ENCODE measurements around the gene MAGI2.

MAGI2 gene

GRCh38 chr7:78429878-78430277, 1023.6 kb downstream of the MAGI2 start:
- TF ChIP-seq RARB (CRISPR knock-in tag; IDR thresholded peaks at IDR 0.05) = no peak
- no peak for TF ChIP-seq ZFP3 (CRISPR knock-in tag; IDR thresholded peaks at IDR 0.05)
- no peak for TF ChIP-seq ZNF8 (CRISPR knock-in tag; IDR thresholded peaks at IDR 0.05)
- TF ChIP-seq ZNF70 (CRISPR knock-in tag; IDR thresholded peaks at IDR 0.05) = no peak
- TF ChIP-seq SNAI2 (CRISPR knock-in tag; IDR thresholded peaks at IDR 0.05) = no peak
- TF ChIP-seq ZFP30 (CRISPR knock-in tag; IDR thresholded peaks at IDR 0.05) = no peak
- no peak for TF ChIP-seq ESRRG (CRISPR knock-in tag; IDR thresholded peaks at IDR 0.05)
- TF ChIP-seq ARNTL (CRISPR knock-in tag; IDR thresholded peaks at IDR 0.05; ENCODE audit: borderline replicate concordance, low read depth) = no peak
- no peak for ATAC-seq

DNA sequence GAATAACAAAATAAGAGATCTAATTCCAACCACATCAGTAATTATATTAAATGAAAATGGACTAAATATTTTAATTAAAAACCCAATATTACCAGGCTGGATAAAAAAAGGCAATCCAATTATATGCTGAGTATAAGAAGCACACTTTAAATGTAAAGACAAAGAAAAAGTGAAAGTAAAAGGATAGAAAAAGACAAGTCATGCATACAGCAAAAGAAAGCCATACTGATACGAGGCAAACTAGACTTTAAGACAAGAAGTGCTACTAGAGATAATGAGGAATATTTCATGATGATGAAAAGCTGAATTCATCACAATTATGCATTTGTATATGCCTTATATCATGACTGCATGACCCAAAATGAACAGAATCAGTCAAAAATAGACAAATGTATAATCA, 1026.3 kb downstream of the MAGI2 start:
- TF ChIP-seq ZFP3 (CRISPR knock-in tag; IDR thresholded peaks at IDR 0.05) (no peak), ZNF70 (CRISPR knock-in tag; IDR thresholded peaks at IDR 0.05) (no peak), SNAI2 (CRISPR knock-in tag; IDR thresholded peaks at IDR 0.05) (no peak), POU6F1 (CRISPR knock-in tag; IDR thresholded peaks at IDR 0.05; ENCODE audit: borderline replicate concordance, low read depth) (no peak), ZC3H10 (CRISPR knock-in tag; IDR thresholded peaks at IDR 0.05) (no peak), BACH2 (CRISPR knock-in tag; IDR thresholded peaks at IDR 0.05; ENCODE audit: borderline replicate concordance) (no peak), PPARA (CRISPR knock-in tag; IDR thresholded peaks at IDR 0.05; ENCODE audit: borderline replicate concordance) (no peak), ZNF8 (CRISPR knock-in tag; IDR thresholded peaks at IDR 0.05) (no peak), TCF4 (CRISPR knock-in tag; IDR thresholded peaks at IDR 0.05; ENCODE audit: borderline replicate concordance) (no peak)
- ATAC-seq = no peak

DNA sequence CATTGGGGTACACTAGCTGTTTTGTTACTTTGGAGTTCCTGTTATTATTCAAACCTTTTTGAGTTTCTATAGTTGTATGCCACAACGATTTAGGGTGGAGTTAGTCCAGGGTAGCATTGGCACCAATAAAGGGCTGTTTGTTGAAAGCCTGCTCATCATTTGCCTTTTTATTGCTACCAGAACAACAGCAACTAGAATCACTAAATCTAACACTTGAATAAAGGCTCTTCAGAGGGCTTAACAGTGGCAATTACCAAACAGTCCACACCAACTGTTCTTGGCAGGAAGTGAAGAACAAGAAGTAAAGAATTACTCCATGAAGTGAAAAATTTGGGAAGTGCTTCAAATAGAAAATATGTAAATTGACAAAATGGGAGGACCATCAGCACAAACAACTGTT, 1033.5 kb downstream of the MAGI2 start:
- TF ChIP-seq, protein P1, sequence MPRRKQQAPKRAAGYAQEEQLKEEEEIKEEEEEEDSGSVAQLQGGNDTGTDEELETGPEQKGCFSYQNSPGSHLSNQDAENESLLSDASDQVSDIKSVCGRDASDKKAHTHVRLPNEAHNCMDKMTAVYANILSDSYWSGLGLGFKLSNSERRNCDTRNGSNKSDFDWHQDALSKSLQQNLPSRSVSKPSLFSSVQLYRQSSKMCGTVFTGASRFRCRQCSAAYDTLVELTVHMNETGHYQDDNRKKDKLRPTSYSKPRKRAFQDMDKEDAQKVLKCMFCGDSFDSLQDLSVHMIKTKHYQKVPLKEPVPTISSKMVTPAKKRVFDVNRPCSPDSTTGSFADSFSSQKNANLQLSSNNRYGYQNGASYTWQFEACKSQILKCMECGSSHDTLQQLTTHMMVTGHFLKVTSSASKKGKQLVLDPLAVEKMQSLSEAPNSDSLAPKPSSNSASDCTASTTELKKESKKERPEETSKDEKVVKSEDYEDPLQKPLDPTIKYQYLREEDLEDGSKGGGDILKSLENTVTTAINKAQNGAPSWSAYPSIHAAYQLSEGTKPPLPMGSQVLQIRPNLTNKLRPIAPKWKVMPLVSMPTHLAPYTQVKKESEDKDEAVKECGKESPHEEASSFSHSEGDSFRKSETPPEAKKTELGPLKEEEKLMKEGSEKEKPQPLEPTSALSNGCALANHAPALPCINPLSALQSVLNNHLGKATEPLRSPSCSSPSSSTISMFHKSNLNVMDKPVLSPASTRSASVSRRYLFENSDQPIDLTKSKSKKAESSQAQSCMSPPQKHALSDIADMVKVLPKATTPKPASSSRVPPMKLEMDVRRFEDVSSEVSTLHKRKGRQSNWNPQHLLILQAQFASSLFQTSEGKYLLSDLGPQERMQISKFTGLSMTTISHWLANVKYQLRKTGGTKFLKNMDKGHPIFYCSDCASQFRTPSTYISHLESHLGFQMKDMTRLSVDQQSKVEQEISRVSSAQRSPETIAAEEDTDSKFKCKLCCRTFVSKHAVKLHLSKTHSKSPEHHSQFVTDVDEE (CRISPR knock-in tag; IDR thresholded peaks at IDR 0.05) = no peak
- TF ChIP-seq ZFP30 (CRISPR knock-in tag; IDR thresholded peaks at IDR 0.05) = no peak
- TF ChIP-seq BACH2 (CRISPR knock-in tag; IDR thresholded peaks at IDR 0.05; ENCODE audit: borderline replicate concordance) = no peak
- TF ChIP-seq ZNF565 (CRISPR knock-in tag; conservative IDR thresholded peaks at IDR 0.05; ENCODE audit: low read depth) = no peak
- TF ChIP-seq POU6F1 (CRISPR knock-in tag; IDR thresholded peaks at IDR 0.05; ENCODE audit: borderline replicate concordance, low read depth) = no peak
- TF ChIP-seq OSR1 (CRISPR knock-in tag; IDR thresholded peaks at IDR 0.05) = no peak
- no peak for TF ChIP-seq GLIS3 (CRISPR knock-in tag; IDR thresholded peaks at IDR 0.05)
- TF ChIP-seq RARB (CRISPR knock-in tag; IDR thresholded peaks at IDR 0.05) = no peak
- TF ChIP-seq, protein P2, sequence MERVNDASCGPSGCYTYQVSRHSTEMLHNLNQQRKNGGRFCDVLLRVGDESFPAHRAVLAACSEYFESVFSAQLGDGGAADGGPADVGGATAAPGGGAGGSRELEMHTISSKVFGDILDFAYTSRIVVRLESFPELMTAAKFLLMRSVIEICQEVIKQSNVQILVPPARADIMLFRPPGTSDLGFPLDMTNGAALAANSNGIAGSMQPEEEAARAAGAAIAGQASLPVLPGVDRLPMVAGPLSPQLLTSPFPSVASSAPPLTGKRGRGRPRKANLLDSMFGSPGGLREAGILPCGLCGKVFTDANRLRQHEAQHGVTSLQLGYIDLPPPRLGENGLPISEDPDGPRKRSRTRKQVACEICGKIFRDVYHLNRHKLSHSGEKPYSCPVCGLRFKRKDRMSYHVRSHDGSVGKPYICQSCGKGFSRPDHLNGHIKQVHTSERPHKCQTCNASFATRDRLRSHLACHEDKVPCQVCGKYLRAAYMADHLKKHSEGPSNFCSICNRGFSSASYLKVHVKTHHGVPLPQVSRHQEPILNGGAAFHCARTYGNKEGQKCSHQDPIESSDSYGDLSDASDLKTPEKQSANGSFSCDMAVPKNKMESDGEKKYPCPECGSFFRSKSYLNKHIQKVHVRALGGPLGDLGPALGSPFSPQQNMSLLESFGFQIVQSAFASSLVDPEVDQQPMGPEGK (CRISPR knock-in tag; IDR thresholded peaks at IDR 0.05; ENCODE audit: borderline replicate concordance) = no peak
- no peak for TF ChIP-seq TOX (CRISPR knock-in tag; IDR thresholded peaks at IDR 0.05; ENCODE audit: borderline replicate concordance)
- TF ChIP-seq CSRNP3 (CRISPR knock-in tag; IDR thresholded peaks at IDR 0.05) = no peak
- no peak for TF ChIP-seq ISL1 (CRISPR knock-in tag; IDR thresholded peaks at IDR 0.05)
- TF ChIP-seq PPARA (CRISPR knock-in tag; IDR thresholded peaks at IDR 0.05; ENCODE audit: borderline replicate concordance) = no peak
- ATAC-seq = no peak

All from SK-N-SH treated with all-trans-retinoic acid at 6 μM for 48 hours (cell line).